GM21717 (cell line): ENCODE measurements around the gene UGT1A9.
"Not testable (repeated sequence)": the region's sequence is repeated elsewhere in the genome, so short reads cannot be mapped to it uniquely, and the experiment has no call there.

ENCODE experiments used
- ATAC-seq: cut with Tn5 transposase; IDR thresholded peaks from one replicate; pipeline ENCODE4 v1.9.1; 2021; ENCODE audit warnings: mild to moderate bottlenecking, moderate library complexity; ENCODE audit not compliant: unreplicated experiment

UGT1A9 gene

DNA sequence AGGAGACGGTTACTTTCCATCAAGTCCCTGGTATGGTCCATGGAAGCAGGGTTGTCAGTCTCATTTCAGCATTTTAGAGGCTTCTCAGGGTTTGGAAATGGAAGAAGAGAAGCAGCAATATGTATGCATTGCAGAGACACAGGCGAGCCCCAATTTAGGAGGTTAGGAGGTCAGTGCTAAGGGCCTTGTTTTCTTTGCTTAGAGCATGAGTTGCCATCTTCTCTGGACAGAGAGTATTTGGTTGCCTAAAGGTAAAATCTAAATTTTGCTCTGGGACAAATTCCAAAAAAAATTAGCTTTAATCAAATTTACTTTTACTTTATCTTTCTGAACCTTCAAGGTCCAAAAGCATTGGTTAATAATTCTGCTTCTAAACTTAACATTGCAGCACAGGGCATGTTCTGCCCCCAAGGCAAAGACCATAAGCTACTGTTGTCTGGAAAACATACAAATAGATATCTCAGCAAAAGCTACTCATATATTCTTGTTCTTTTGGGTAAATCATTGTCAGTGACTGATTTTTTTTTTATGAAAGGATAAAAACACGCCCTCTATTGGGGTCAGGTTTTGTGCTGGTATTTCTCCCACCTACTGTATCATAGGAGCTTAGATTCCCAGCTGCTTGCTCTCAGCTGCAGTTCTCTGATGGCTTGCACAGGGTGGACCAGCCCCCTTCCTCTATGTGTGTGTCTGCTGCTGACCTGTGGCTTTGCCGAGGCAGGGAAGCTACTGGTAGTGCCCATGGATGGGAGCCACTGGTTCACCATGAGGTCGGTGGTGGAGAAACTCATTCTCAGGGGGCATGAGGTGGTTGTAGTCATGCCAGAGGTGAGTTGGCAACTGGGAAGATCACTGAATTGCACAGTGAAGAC is at the start of gene UGT1A9:
UGT1A9 (plus strand) TSS at position 609 of the 872 bp plus-strand sequence; CDS start at position 646, 37 bp downstream.
- no peak for ATAC-seq

DNA sequence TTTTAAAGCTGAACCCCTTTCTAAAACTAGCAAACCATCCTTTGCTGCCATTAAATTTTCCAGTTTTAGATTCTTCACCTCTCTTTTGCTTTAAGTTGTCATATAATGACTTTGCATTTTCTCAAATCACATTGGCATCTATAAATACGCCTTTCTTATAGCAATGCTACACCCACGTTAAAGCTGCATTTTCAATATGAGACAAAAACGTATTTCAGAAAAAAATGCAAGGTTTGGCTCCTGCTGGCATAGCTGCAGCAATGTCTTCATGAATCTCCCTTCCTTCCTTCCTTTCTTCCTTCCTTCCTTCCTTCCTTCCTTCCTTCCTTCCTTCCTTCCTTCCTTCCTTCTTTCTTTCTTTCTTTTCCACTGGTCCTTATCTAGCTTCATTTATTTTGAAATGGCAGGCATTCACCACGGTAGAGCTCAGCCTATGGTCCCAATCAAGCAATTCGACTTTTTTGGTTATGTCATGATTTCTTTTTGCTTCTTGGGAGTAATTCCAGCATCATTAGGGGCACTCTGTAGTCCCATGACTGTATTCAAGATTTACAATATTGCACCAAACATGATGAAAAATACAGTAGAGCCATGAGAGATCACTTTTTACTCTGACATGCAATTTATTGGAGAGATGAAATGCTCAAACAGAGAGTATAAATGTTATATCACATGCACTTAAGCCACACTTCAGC is 44.2 kb upstream of the UGT1A9 start:
- no peak for ATAC-seq

DNA sequence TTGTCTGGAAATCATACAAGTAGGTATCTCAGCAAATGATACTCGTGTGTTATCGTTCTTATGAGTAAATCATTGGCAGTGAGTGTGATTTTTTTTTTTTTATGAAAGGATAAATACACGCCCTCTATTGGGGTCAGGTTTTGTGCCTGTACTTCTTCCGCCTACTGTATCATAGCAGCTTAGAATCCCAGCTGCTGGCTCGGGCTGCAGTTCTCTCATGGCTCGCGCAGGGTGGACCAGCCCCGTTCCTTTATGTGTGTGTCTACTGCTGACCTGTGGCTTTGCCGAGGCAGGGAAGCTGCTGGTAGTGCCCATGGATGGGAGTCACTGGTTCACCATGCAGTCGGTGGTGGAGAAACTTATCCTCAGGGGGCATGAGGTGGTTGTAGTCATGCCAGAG is 35.4 kb upstream of the UGT1A9 start, which contains the start of gene UGT1A10:
UGT1A10 (plus strand) TSS at position 143 of the 400 bp plus-strand sequence; CDS start at position 218, 75 bp downstream.
- ATAC-seq = not testable (repeated sequence)

DNA sequence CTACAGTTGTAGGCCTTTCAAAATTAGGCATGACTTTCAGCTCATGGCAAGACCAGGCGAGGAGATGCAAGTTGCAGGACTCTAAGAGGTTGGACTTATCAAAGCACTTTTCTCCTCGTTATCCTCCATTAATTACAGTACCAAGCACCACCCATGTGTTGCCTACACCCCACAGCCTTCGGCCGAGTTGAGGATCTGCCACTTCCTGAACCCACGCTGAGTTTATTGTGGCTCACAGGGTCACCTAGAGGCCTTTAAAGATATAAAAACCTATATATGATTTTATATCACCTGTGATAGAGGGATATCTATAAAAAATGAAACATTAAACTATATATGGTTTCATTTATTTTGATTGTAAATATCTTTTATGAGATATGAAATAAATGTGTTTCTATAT is 32.9 kb upstream of the UGT1A9 start:
- ATAC-seq = no peak

DNA sequence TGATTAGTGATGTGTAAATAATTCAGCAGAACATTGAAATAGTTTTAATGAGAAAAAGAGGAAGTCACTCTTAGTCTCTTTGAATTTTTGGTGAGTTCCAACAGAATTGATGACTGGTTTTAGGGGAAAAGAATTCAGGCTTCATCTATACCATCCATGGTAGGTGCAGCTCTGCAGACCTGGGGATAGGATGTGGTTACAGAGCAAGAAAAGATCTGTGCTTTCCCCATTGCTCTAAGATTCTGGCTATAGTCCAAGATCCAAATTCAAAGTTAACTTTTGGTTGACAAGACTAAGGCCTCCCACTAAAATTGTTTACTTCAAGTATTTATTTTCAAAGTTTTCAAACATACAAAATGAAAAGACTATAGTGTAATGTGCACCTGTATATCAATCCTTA is 31.8 kb upstream of the UGT1A9 start:
- no peak for ATAC-seq

DNA sequence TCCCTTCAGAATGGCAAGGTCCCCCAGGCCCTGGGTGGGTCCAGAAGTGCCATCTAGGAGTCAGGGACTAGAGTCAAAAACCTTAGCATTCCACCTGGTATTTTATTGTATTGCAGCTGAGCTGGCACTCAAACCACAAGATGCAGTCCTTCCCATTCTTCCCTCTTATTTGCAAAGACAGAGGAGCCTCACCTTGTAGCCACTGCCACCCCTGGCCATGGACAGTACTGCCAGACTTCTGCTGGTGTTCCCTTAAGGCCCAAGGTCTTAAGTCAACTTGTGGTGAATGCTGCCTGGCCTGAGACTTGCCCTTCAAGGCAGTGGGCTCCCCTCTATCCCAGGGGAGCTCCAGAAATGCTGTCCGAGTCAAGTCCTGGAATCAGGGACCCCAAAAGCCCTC is 28.6 kb upstream of the UGT1A9 start:
- no peak for ATAC-seq

DNA sequence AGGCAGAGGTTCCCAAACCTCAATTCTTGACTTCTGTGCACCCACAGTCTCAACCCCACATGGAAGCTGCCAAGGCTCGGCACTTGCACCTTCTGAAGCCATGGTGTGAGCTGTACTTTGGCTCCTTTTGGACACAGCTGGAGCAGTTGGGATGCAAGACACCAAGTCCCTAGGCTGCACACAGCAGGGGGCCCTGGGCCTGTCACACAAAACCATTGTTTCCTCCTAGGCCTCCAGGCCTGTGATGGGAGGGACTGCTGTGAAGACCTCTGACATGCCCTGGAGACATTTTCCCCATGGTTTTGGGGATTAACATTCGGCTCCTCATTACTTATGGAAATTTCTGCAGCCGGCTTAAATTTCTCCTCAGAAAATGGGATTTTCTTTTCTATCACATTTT is 25.7 kb upstream of the UGT1A9 start:
- not testable (repeated sequence) for ATAC-seq

DNA sequence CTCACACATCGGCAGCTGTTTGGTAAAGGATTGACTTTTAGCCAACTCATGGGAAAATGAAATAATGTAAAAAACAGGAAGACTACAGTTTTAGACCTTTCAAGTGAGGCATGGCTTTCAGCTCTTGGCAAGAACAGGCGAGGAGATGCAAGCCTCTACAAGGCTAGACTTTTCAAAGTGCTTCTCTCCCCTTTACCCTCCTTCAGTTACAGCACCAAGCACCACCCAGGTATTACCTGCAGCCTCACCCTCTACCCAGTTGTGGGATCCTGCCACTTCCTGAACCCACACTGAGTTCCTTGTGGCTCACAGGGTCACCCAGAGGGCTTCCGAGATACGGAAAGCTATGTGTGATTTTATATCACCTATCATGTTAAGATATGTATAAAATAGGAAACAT is 20.7 kb upstream of the UGT1A9 start:
- no peak for ATAC-seq

DNA sequence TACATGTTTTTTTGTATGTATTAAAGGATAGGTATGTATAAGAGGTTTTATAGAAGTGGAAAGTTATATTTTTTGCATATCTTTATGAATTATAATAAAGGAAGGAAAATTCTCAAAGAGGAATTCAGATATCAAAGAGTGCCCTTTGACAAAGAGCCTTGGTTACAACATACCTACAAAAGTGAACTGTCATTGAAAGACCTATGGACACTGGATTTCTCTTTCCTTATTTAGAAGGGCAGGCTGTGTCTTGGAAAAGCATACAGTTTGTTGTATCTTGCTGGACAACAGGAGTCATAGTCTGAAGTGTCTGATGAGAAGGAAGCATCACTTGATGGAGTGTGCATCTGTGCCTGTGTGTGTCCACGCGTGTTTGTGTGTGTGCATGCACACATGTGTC is 20.3 kb upstream of the UGT1A9 start:
- ATAC-seq = no peak

DNA sequence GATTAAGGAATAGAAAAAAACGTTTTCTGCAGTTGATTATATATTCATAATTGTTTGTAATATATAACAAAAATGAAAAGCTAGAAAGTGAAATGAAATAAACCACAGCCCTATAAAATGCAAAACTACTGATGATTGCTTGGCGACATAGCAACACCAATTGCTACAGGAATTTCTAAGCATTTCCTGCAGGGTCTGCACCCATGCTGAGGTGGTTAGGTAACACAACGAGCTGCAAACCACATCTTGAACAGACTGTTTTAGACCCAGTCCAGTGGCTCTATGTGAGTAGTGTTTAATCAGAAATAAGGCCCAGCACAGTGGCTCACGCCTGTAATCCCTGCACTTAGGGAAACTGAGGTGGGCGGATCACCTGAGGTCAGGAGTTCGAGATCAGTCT is 17.2 kb upstream of the UGT1A9 start:
- no peak for ATAC-seq

DNA sequence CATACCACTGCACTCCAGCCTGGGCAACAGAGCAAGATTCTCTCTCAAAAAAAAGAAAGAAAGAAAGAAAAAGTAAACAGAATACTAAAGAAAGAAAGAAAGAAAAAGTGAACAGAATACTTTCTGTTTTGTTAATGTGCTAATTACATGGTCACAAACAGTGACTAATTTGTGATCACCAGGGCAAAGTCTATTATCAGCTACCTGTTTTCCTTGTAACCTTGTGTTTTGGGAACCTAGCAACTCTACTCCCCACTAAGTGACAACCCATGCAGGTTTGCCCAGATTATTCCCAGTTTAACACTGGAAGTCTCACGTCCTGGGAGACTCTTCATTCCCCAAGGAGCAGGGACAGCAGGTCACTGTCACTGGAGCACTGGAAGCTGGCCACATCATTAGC is 16.7 kb upstream of the UGT1A9 start:
- ATAC-seq = no peak

DNA sequence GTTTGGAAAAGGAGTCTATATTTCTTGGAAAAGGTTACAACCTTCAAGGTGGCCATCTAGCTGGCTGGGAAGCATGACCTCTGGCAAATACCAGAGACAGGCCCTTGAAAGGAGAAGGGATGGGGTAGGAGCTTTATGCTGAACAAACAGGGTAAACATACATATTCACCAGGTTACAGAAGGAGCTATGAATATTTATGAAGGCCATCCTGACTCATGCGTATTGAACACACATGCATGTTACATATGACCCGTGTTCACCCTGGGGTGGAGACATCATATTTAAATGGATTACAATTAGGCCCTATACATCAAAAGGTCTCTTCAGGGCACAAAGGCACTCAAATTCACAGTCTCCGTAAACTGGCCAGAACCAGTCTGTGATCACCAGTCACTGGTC is 15.8 kb upstream of the UGT1A9 start:
- not testable (repeated sequence) for ATAC-seq

DNA sequence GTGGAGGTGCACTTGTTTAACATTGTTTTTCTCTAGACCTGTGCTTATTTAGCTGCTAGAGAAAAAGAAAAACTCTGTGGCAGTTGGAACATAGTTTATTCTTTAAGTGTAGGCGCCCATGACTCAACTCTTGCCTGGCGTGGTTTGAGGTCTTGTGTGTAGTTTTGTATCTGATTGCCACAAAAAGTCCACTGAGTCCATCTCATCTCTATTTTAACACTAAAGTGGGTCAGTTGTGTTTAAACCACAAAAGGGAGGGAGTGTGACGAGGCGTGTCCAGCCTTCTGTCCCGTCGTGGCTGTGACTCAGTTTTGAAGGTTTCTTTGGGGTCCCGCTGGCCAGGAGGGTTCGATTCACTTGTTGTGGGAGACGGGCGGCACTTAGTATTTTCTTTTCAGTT is 15.3 kb upstream of the UGT1A9 start:
- no peak for ATAC-seq

DNA sequence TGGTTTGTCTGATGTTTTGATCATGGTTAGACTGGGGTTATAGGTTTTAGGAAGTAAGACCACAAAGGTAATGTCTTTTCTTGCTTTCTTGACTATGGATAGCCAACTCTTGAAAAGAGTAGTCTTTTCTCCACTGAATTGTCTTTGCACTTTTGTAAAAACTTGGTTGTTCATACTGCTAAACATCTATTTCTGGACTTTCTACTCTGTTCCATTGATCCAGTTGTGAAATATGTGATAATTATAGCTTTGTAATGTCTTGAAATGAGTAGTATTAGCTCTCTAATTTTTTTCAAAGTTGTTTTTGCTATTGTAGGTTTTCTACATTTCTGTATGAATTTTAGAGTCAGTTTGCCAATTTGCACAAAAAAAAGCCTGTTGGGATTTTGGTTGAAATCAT is 13.1 kb upstream of the UGT1A9 start:
- ATAC-seq = no peak

DNA sequence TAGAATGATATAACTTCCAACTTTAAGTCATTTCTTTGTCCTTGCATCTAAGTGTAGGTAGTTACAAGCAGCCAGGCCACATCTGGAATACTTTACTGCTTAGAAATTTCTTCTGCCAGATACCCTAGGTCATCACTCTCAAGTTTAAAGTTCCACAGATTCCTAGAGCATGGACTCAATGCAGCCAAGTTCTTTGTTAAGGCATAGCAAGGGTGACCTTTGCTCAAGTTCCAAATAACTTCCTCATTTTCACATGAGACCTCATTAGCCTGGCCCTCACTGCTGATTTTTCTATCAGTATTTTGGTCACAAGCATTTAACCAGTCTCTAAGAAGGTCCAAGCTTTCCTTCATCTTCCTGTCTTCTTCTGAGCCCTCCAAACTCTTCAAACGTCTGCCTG is 7.8 kb upstream of the UGT1A9 start:
- no peak for ATAC-seq

DNA sequence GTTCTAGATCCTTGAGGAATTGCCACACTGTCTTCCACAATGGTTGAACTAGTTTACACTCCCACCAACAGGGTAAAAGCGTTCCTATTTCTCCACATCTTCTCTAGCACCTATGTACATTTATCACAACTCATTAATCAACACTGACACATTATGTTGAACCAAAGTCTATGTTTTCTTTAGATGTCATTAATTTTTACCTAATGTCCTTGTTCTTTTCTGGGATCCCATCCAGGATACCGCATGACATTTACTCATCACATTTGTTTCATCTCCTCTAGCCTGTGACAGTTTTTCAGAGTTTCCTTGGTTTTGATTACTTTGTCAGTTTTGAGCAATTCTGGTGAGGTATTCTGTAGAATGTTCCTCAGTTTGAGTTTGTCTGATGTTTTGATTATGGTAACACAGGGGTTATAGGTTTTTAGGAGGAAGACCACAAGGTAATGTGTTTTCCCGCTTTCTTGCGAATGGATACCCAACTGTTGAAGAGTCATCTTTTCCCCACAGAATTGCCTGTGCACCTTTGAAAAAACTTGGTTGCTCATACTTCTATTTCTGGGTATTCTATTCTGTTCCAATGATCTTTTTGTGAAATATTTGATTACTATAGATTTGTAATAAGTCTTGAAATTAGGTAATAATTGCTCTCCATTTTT is 3.0 kb upstream of the UGT1A9 start:
- ATAC-seq = no peak

DNA sequence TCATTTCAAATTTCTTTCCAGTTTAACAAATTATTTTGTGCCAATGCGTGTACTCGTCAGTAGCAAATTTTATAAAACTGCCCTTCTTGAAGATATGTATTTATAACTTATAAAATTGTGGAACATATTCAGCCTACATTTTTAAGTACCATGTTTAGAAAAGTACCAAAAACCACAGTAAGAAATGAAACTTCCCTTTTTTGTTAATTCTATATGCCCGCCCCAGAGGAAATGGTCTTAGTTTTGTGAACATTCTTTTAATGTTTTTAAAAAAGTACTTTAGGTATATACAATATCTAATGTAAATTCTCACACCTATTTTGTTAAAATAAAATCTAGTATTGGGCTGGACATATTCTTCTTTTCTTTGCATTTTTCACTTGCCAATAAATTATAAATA is 1.2 kb downstream of the UGT1A9 start:
- no peak for ATAC-seq

DNA sequence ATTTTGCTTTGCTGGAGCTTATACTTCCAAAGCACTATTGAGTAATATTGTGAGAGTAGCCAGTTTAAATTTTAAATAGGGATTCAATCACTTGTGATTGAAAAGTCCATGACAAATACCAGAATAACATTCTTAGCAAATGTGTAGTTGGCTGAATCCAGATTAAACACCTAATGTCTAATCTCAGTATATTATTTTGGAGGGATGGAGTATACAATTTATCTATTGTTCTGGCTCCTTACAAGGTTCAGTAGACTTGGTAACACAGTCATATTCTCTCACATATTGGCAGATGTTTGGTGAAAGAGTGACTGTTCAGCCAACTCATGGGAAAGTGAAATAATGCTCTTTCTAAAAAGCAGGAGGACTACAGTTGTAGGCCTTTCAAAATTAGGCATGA is 2.2 kb downstream of the UGT1A9 start:
- no peak for ATAC-seq

DNA sequence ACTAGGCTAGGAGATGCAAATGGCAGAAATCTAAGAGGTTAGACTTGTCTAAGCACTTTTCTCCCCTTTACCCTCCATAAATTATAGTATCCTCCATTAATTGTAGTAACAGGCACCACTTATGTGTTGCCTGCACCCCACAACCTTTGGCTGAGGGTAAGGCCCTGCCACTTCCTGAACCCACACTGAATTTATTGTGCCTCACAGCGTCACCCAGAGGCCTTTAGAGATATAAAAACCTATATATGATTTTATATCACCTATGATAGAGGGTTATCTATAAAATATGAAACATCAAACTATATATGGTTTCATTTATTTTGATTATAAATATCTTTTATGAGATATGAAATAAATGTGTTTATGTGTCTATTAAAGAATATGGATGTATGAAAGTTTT is 2.6 kb downstream of the UGT1A9 start:
- no peak for ATAC-seq

DNA sequence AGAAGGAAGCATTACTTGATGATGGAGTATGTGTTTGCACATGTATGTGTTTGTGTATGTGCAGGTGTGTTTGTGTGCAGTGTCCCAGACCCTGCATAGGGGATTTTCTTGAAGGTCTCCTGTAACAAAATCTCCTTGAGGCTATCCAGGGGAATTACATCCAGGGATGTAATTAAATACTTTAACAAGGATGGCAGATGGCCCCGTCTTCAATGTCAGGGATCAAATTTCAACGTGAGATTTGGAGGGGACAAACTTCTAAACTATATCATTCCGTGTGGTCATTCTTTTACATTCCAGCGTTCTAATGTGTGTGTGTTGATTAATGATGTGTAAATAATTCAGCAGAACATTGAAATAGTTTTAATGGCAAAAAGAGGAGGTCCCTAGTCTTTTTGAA is 3.3 kb downstream of the UGT1A9 start:
- no peak for ATAC-seq

DNA sequence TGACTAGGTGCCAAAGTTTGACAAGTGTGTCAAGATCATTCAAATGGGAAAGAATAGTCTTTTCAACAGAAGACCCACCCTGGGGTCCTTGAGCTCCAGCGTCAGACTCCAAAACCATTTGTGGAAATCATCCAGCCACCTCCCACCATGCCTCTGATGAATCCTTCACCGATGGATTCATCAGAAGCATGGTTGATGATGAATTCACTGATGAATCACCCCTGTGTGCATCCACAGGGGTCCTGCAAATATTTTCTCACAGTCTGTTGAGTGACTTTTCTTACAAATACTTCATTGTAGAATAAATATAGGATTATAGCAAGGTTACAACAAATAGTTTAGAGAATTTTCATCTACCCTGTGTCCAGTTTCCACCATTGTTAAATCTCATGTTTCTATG is 4.3 kb downstream of the UGT1A9 start:
- no peak for ATAC-seq

DNA sequence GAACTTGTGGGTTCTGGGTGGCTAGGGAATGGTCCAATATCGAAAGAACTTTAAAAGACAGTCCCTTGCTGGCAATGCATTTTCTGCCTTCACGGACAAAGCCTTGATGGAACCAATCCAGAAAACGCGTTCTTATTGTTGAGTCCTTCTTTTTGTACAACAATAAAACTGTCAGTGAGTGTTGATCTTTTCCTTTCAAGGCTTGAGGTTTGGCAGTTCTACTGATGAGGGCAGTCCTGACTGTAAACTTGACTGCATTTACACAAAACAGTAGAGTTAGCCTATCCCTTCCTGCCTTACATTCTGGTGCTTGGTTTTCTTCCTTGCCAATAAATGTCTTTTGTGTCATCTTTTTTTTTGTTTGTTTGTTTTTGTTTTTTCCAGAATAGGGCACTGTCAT is 7.5 kb downstream of the UGT1A9 start:
- no peak for ATAC-seq
